ENCODE data around the gene HMOX1.
A peak's percentile ranks its signal among the peaks of the same experiment; 100 is the strongest.

HMOX1 gene

GRCh38 chr22:35430897-35431322 lies 50.0 kb downstream of the HMOX1 start:
- in situ Hi-C loops (cut with HindIII; ENCODE audit: low pct_ligation_motif_present, low sequenced_read_pairs): loop anchor here (25.0 kb wide), 1 partner anchor 156 kb away; no protein-coding TSS in a partner anchor
- Histone ChIP-seq H3K27me3 (replicated peaks) (no peaks in the 10 kb centered on the region), H3K4me3 (ENCODE audit: low read depth, low read length) (no peak overlapping the region), H3K36me3 (replicated peaks) (no peaks in the 10 kb centered on the region), H3K27ac (peak overlapping the region; percentile 46)
- peak; percentile 88 for DNase-seq
- peak; percentile 93 for TF ChIP-seq CTCF (IDR thresholded peaks at IDR 0.05; ENCODE audit: low read depth, low read length, missing control alignments)

- TF ChIP-seq CTCF (IDR thresholded peaks at IDR 0.05; ENCODE audit: low read depth, low read length, missing control alignments): peak; percentile 56
- Histone ChIP-seq H3K4me3 (ENCODE audit: low read depth, low read length) (no peak overlapping the region), H3K27me3 (replicated peaks) (no peaks in the 10 kb centered on the region), H3K36me3 (replicated peaks) (no peaks in the 10 kb centered on the region), H3K27ac (peak overlapping the region; percentile 46)
- in situ Hi-C loops (cut with HindIII; ENCODE audit: low pct_ligation_motif_present, low sequenced_read_pairs): loop anchor here (25.0 kb wide), 1 partner anchor 156 kb away; no protein-coding TSS in a partner anchor
- DNase-seq: no peak
Measured at GRCh38 chr22:35431483-35432227, 50.8 kb downstream of the HMOX1 start.

GRCh38 chr22:35432228-35432905 lies 51.5 kb downstream of the HMOX1 start:
- in situ Hi-C loops (cut with HindIII; ENCODE audit: low pct_ligation_motif_present, low sequenced_read_pairs): loop anchor here (25.0 kb wide), 1 partner anchor 155 kb away; no protein-coding TSS in a partner anchor
- Histone ChIP-seq H3K36me3 (replicated peaks) (no peaks in the 10 kb centered on the region), H3K27me3 (replicated peaks) (no peaks in the 10 kb centered on the region), H3K27ac (no peak overlapping the region), H3K4me3 (ENCODE audit: low read depth, low read length) (no peak overlapping the region)
- no peak for TF ChIP-seq CTCF (IDR thresholded peaks at IDR 0.05; ENCODE audit: low read depth, low read length, missing control alignments)
- no peak for DNase-seq

- Histone ChIP-seq H3K36me3 (replicated peaks) (no peaks in the 10 kb centered on the region), H3K4me3 (ENCODE audit: low read depth, low read length) (no peak overlapping the region), H3K27me3 (replicated peaks) (no peaks in the 10 kb centered on the region), H3K27ac (no peak overlapping the region)
- TF ChIP-seq CTCF (IDR thresholded peaks at IDR 0.05; ENCODE audit: low read depth, low read length, missing control alignments): no peak
- DNase-seq: no peak
- in situ Hi-C loops (cut with HindIII; ENCODE audit: low pct_ligation_motif_present, low sequenced_read_pairs): loop anchor here (25.0 kb wide), 1 partner anchor 153 kb away; no protein-coding TSS in a partner anchor
Measured at GRCh38 chr22:35434061-35434710, 53.3 kb downstream of the HMOX1 start.

GRCh38 chr22:35435201-35435740 lies 54.4 kb downstream of the HMOX1 start:
- H3K27ac ChIP-seq: no peak overlapping the region
- TF ChIP-seq CTCF (IDR thresholded peaks at IDR 0.05; ENCODE audit: low read depth, low read length, missing control alignments): no peak
- H3K27me3 ChIP-seq (replicated peaks): no peaks in the 10 kb centered on the region
- H3K36me3 ChIP-seq (replicated peaks): no peaks in the 10 kb centered on the region
- in situ Hi-C loops (cut with HindIII; ENCODE audit: low pct_ligation_motif_present, low sequenced_read_pairs): loop anchor here (25.0 kb wide), 1 partner anchor 152 kb away; no protein-coding TSS in a partner anchor
- DNase-seq: no peak
- no peak overlapping the region for H3K4me3 ChIP-seq (ENCODE audit: low read depth, low read length)

All from brain microvascular endothelial cell (primary cell).